ENCODE data around the gene CALD1.

The CALD1 gene

GRCh38 chr7:134789967-134790685 lies 10.7 kb downstream of the CALD1 start:
- no peak for DNase-seq

GRCh38 chr7:134792968-134793367 lies 13.5 kb downstream of the CALD1 start:
- no peak for DNase-seq

GRCh38 chr7:134795231-134795630 lies 15.8 kb downstream of the CALD1 start:
- no peak for DNase-seq

GRCh38 chr7:134798155-134798554 lies 18.7 kb downstream of the CALD1 start:
- DNase-seq: no peak

DNA sequence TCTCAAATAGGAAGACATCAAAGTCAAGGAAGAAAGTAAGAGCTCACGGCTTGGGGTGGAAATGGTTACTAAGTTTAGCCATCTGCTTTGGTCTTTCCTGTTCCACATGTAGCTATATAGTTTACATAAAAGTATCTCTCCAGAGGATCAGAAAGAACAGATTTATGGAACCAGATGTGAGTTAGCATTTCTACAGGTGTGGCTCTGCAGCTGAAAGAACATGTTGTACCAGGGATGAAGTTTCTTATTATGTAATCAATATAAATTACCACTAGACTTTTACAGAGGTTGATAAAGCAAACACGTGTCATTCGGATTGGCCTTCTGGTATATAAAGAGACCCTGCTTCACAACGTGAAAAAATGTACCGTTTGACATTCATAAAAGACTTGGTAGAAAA lies 19.9 kb downstream of the CALD1 start:
- DNase-seq: no peak

GRCh38 chr7:134802762-134803161 lies 23.3 kb downstream of the CALD1 start:
- DNase-seq: no peak

DNA sequence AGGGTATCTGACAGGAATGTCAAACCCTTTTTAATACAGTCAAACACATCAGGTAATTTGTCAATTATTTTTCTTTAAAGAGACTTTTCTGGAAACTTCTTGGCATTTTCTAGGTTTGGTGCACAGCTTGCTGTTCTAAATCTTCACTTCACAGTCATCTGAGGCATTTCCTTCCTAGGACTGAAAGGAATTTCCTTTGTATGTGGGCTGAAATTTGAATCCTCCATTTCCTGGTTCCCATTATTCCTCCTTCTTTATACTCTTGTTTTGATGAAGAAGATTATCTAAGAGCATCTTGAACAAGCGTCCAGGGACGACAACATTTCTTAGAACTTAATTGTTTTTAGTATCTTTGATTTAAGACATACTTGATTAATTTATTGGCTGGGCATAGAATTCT lies 24.9 kb downstream of the CALD1 start:
- no peak for DNase-seq

GRCh38 chr7:134804854-134805253 lies 25.4 kb downstream of the CALD1 start:
- no peak for DNase-seq

- DNase-seq: no peak
Observed at GRCh38 chr7:134806197-134806596, 26.8 kb downstream of the CALD1 start.

DNA sequence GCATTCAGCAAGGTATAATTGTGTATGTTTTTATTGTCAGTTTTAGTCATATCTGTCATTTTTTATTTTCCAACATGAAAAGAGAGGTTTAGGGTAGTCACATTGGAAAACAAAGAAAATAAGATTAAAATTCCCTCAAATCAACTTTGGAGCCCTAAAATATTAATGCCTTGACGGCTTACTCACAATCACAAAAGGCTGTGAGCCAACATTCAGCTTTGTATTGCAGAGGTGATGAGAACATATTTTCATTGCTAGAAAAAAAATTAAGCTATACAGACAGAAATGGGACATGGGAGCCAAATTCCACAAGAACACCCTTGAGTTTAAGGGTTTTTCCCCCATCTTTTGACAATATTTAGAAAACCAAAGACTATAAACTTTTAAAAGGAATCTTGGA lies 30.2 kb downstream of the CALD1 start:
- no peak for DNase-seq

GRCh38 chr7:134811765-134812164 lies 32.3 kb downstream of the CALD1 start:
- no peak for DNase-seq

- no peak for DNase-seq
Observed at GRCh38 chr7:134813663-134814396, 34.4 kb downstream of the CALD1 start.

- DNase-seq: no peak
Observed at GRCh38 chr7:134814730-134815364, 35.4 kb downstream of the CALD1 start.

GRCh38 chr7:134818613-134819345 lies 39.3 kb downstream of the CALD1 start:
- no peak for DNase-seq

- DNase-seq: no peak
Observed at GRCh38 chr7:134819401-134819800, 40.0 kb downstream of the CALD1 start.

GRCh38 chr7:134820295-134820694 lies 40.9 kb downstream of the CALD1 start:
- DNase-seq: no peak

DNA sequence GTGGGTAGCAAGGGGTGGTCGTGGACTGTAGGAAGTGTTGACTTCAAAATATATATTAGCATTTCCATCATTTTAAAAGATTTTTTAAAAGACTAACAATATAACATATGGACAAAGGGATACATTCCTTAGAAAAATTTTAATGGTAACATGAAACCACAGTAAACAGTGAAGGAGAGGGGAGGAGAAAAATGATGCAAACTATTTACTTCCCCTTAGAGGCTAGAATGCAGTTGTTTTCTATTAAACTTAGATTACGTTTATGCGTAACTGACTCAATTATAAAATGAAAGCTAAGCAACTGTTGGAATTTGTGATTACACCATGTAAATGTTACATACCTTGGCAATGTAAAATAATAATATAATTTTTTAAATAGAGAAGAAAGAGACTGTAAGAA lies 41.3 kb downstream of the CALD1 start:
- no peak for DNase-seq

DNA sequence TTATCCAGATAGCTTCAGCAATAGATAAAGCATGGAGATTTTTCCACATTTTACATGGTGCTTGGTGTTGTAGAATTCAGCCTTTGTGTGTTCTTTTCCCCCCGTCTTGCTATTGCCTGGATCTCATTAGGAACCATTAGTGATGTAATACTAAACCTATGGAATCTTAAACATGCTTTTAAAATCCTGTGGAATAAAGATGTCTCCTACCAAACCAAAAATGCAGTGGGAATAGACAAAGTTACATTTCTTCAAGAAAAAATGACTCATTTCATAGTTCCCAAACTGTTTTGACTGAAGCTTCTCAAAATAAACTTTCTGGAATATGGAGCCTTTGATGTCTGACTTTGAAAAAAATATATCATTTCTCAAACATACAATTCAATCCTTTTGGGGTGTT lies 44.0 kb downstream of the CALD1 start:
- DNase-seq: no peak

- DNase-seq: no peak
Observed at GRCh38 chr7:134825666-134826065, 46.2 kb downstream of the CALD1 start.

GRCh38 chr7:134826105-134826504 lies 46.7 kb downstream of the CALD1 start:
- DNase-seq: no peak

DNA sequence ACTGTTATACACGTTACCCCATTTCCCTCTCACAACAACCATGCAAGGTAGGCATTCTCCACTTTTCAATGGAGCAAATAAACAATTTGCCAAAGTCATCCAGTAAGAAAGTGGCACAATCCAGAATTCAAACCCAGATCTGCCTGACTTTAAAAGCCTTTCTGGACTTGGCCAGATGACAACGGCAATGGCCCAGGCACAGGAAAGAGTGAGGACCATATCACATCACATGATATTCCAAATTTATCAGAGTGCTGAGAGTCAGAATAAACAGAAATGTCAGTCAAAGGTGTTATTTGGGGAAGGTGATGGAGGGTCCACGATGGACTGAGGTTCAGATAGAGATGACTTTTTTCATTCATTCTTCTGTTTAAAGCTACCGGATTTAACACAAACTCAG lies 48.0 kb downstream of the CALD1 start:
- no peak for DNase-seq

DNA sequence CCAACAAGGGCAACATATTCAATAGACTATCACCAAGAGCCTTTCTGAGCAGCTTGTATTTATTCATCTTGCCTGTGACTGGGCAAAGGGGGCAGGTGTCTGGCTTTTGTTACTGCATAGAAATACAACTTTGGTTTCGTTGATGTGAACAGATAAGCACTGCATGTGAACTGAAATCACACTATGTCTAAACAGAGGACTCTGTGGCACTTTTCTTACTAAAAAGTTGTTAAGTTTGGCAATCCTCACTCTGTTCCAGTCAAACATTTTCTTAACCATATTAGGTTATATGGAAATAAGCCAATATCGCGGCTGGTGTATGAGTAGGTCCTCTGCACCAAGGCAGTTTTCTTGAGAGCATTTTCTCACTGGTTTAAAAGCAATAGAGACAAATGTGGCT lies 48.5 kb downstream of the CALD1 start:
- no peak for DNase-seq

DNA sequence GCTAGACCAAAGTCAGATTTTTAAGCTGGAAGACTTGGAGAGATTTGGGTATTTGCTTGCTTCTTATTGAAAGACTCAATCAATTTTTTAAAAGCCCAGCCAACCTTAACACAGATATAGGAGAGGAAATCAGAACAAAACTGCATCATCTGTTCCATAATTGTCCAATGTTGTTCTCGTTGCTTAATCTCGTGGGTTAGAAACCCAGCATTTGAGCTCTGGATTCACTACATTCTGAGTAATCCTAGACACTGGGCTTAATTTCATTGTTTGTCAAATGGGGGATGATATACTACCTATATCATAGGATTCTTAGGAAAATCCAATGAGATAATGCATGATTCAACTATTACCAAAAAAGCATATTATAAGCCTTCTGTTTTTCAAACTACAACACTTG lies 48.9 kb downstream of the CALD1 start:
- DNase-seq: no peak
